HepG2 (cell line): ENCODE measurements around the gene CNGA1. TPM values are rescaled to one million over a fixed set of nuclear protein-coding genes. Genes with fewer than 3 reads are reported as not detected.
A peak's percentile ranks its signal among the peaks of the same experiment; 100 is the strongest.

ENCODE experiments used
- AHDC1 ChIP-seq: sonication (generic); formaldehyde crosslinking; IDR thresholded peaks from 2 replicates; pipeline ENCODE4 v1.5.1; 2020; ENCODE audit warnings: mild to moderate bottlenecking, missing genetic modification reagents, borderline replicate concordance
- ARID5B ChIP-seq: IDR thresholded peaks from 2 replicates; pipeline ENCODE4 v1.4.0; 2020; ENCODE audit warnings: mild to moderate bottlenecking, missing genetic modification reagents
- EZH2 ChIP-seq: conservative IDR thresholded peaks from 2 replicates; pipeline ENCODE4 v1.6.1; 2012; ENCODE audit warnings: mild to moderate bottlenecking, low read depth, low read length, moderate library complexity
- GATAD2A ChIP-seq: IDR thresholded peaks from 2 replicates; pipeline ENCODE4 v1.6.1; 2016
- HDAC1 ChIP-seq: sonication (generic); formaldehyde crosslinking; IDR thresholded peaks from 2 replicates; pipeline ENCODE4 v1.5.1; 2020; ENCODE audit warnings: mild to moderate bottlenecking, missing genetic modification reagents
- KDM6A ChIP-seq: IDR thresholded peaks from 2 replicates; pipeline ENCODE4 v1.6.1; 2016; ENCODE audit warnings: low read depth
- MED1 ChIP-seq: sonication (generic); formaldehyde crosslinking; IDR thresholded peaks from 2 replicates; pipeline ENCODE4 v1.4.0; 2020; ENCODE audit warnings: missing genetic modification reagents
- MNT ChIP-seq: fragments of 450-650 bp; IDR thresholded peaks from 2 replicates; pipeline ENCODE4 v1.6.1; 2016
- NONO ChIP-seq, 2 experiments: fragments of 450-650 bp in 1 of 2; sonication (generic) in 1 of 2; formaldehyde crosslinking in 1 of 2; IDR thresholded peaks in 1 of 2; conservative IDR thresholded peaks in 1 of 2; 2 replicates each; pipeline versions ENCODE4 v1.6.1 to v1.8.0; 2017 to 2022; ENCODE audit warnings: mild to moderate bottlenecking in 1 of 2, missing genetic modification reagents in 1 of 2, moderate library complexity in 1 of 2
- RARA ChIP-seq: IDR thresholded peaks from 2 replicates; pipeline ENCODE4 v1.6.1; 2016; ENCODE audit warnings: missing genetic modification reagents, missing compliant biosample characterization
- RNF2 ChIP-seq: fragments of 450-650 bp; conservative IDR thresholded peaks from 2 replicates; pipeline ENCODE4 v1.6.1; 2016; ENCODE audit warnings: low read depth
- RXRB ChIP-seq: IDR thresholded peaks from 2 replicates; pipeline ENCODE4 v1.6.1; 2016; ENCODE audit warnings: borderline replicate concordance, missing genetic modification reagents, missing compliant biosample characterization
- SALL1 ChIP-seq: sonication (generic); formaldehyde crosslinking; IDR thresholded peaks from 2 replicates; pipeline ENCODE4 v1.8.0; 2022; ENCODE audit warnings: mild to moderate bottlenecking, missing genetic modification reagents
- SIX4 ChIP-seq: sonication (generic); formaldehyde crosslinking; IDR thresholded peaks from 2 replicates; pipeline ENCODE4 v1.4.0; 2020; ENCODE audit warnings: missing genetic modification reagents
- ZNF703 ChIP-seq: sonication (generic); formaldehyde crosslinking; IDR thresholded peaks from 2 replicates; pipeline ENCODE4 v1.5.1; 2020; ENCODE audit warnings: missing genetic modification reagents, mild to moderate bottlenecking, moderate library complexity, borderline replicate concordance
- ZNF777 ChIP-seq: sonication (generic); formaldehyde crosslinking; IDR thresholded peaks from 2 replicates; pipeline ENCODE4 v1.4.0; 2020; ENCODE audit warnings: missing genetic modification reagents
- polyA plus RNA-seq, 8 experiments: library from polyadenylated mRNA; depleted of rRNA in 3 of 8; stranded (reverse) in 7 of 8; unstranded in 1 of 8; fragments of >200 nt; fragmentation: Illumina TruSeq in 4 of 8; extraction: Trizol in 4 of 8; gene quantifications; 2 replicates each; pipeline versions ENCODE4 v1.2.1 to v1.2.3, GENCODE V29; 2011 to 2016; ENCODE audit warnings: low read depth in 4 of 8, missing spikeins in 1 of 8, mixed read lengths in 1 of 8; ENCODE audit not compliant: insufficient read depth in 1 of 8
- total RNA-seq, 5 experiments: library from RNA; depleted of rRNA; stranded (reverse); fragments of >200 nt; fragmentation: Illumina TruSeq; extraction: Trizol; gene quantifications; 2 replicates each; pipeline ENCODE4 v1.2.3, GENCODE V29; 2016; ENCODE audit warnings: low read depth in 1 of 5
- TF ChIP-seq, protein P1 (sequence below): IDR thresholded peaks from 2 replicates; pipeline ENCODE4 v1.6.1; 2012; ENCODE audit warnings: inconsistent platforms

Gene CNGA1
- total and polyA plus RNA-seq, 2 of the 13 experiments (the other 11 are each of a cell fraction or from before 2014, with no cell fraction given): 0.22 to 0.40 TPM

DNA sequence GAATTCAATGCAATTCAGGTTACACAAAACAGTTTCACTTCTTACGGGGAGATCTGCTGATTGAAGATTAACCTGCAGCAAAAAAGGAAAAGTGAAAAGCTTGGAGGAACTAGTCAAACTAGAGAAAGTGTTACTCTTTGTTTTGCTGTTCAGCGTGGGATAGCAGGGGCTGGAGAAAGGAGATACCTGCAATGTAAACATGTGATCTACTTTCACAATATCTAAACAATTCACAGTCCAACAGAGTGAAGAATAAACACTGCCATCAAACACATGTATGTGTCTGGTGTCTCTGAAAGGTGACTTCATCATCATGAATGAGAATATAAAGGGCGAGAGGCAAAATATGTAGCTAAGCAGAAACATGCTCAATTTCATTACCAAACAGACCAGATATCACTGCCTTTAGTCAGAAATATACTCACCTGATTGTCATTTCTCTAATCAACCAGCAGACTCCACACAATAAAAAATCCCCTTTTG, 26.5 kb upstream of the CNGA1 start (continued):
- TF ChIP-seq AHDC1 (CRISPR knock-in tag): peak; percentile 85
- peak; percentile 94 for TF ChIP-seq ARID5B
- no peak for TF ChIP-seq ZNF777 (CRISPR knock-in tag)
- no peak for TF ChIP-seq RNF2
- peak; percentile 36; the same call in 1 of the 2 replicates for TF ChIP-seq SALL1
- peak; percentile 43 for TF ChIP-seq RARA (CRISPR knock-in tag)
- TF ChIP-seq, protein P1, sequence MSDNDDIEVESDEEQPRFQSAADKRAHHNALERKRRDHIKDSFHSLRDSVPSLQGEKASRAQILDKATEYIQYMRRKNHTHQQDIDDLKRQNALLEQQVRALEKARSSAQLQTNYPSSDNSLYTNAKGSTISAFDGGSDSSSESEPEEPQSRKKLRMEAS: 0 out of 2 replicates have a peak, but pooled peaks have one; percentile 25
- TF ChIP-seq EZH2: no peak
- TF ChIP-seq RXRB: peak; percentile 50
- peak; percentile 46; the same call in 1 of the 2 replicates for TF ChIP-seq MED1 (CRISPR knock-in tag)
- TF ChIP-seq HDAC1 (CRISPR knock-in tag): peak; percentile 46; the same call in 1 of the 2 replicates
- peak; percentile 96 for TF ChIP-seq GATAD2A
- TF ChIP-seq NONO (IDR thresholded peaks at IDR 0.05): no peak
- 0 out of 2 replicates have a peak, but pooled peaks have one; percentile 44 for TF ChIP-seq NONO (CRISPR knock-in tag; conservative IDR thresholded peaks at IDR 0.05)
- peak; percentile 60; the same call in 1 of the 2 replicates for TF ChIP-seq KDM6A (CRISPR knock-in tag)
- no peak for TF ChIP-seq ZNF703 (CRISPR knock-in tag)
- TF ChIP-seq MNT: peak; percentile 25; the same call in 1 of the 2 replicates
- peak; percentile 55; the same call in 1 of the 2 replicates for TF ChIP-seq SIX4 (CRISPR knock-in tag)
